Pancreas (tissue), 10 donors: ENCODE data around the gene COMMD1. TPM values are rescaled to one million over a fixed set of nuclear protein-coding genes. Genes with fewer than 3 reads are reported as not detected.
"Not testable (repeated sequence)": the region's sequence is repeated elsewhere in the genome, so short reads cannot be mapped to it uniquely, and the experiment has no call there.

Experiments used
- ATAC-seq, 4 donors: fragments of 200-7000 bp; cut with Tn5 transposase; one replicate each; pipeline versions ENCODE4 v1.8.0 to v1.9.1; 2020; ENCODE audit warnings: mild to moderate bottlenecking in 4 of 4, moderate library complexity in 4 of 4
- DNase-seq, 6 donors: peaks; one replicate each; pipeline ENCODE4 v3.0.0-alpha.2; 2020
- FAIRE-seq: peaks from 2 replicates; lab custom pipeline; 2012; peaks lifted over from hg19 to GRCh38; lab: Jason Lieb, UNC
- H3K27ac ChIP-seq, 4 donors: fragments of 200-600 bp; sonication (generic); 1 replicate in 3 of 4; 2 replicates in 1 of 4; pipeline versions ENCODE4 v1.5.0 to v1.8.0; 2020
- H3K27me3 ChIP-seq, 4 donors: fragments of 200-600 bp; one replicate each; pipeline ENCODE4 v1.8.0; 2021
- H3K36me3 ChIP-seq, 3 donors: fragments of 200-600 bp; sonication (generic) in 1 of 3; one replicate each; pipeline versions ENCODE4 v1.5.0 to v1.8.0; 2020 to 2021
- H3K4me1 ChIP-seq, 3 donors: fragments of 200-600 bp; one replicate each; pipeline ENCODE4 v1.8.0; 2021
- H3K4me3 ChIP-seq, 4 donors: fragments of 200-600 bp; sonication (generic) in 2 of 4; one replicate each; pipeline versions ENCODE4 v1.5.0 to v1.8.0; 2020 to 2021
- H3K9me3 ChIP-seq, 4 donors: fragments of 200-600 bp; one replicate each; pipeline ENCODE4 v1.8.0; 2021
- WGBS, 2 donors: extraction: QIAGEN DNeasy Blood & Tissue Kit; methylation state at CpG; one replicate each; pipeline ENCODE4 v1.1.7; 2013; 5-methylcytosine and 5-hydroxymethylcytosine counted together
- intact Hi-C, 3 donors: fragments of 100-400 bp; cut with DNase I; formaldehyde crosslinking; loops; one replicate each; pipeline versions ENCODE4 v1.11.1 to v1.14.2; 2022
- polyA plus RNA-seq, 2 donors: library from polyadenylated mRNA; stranded (reverse); fragments of 200-250 nt; gene quantifications; one replicate each; pipeline ENCODE4 v1.2.3, GENCODE V29; 2013
- total RNA-seq, 6 donors: library from RNA; stranded (reverse); fragmentation: NEBNext Ultra II Directional in 4 of 6; extraction: Animal tissue kit (Norgen Biotek cat#: 25700) in 4 of 6; gene quantifications; one replicate each; pipeline versions ENCODE4 v1.2.1 to v1.2.4, GENCODE V29; 2021 to 2023
- TF ChIP-seq, protein P1 (sequence below), 4 donors: fragments of 200-600 bp; sonication (generic) in 3 of 4; IDR thresholded peaks; one replicate each; pipeline versions ENCODE4 v1.5.0 to v1.8.0; 2021; ENCODE audit warnings: antibody characterized with exemption in 4 of 4
- donor health status: healthy with polysubstance abuse.
- donor health status: DM: no; HTN: no; CAD: no; lungs with moderate emphysema.
- donor health status: DM: no; HTN: no; CAD: no.
- donor health status: control.
- donor health status: control.
- donor health status: Bipolar disorder and iron deficiency.
- donor health status: DM: yes; HTN: yes; CAD: no.
- donor health status: DM: no; HTN: no; CAD: no.
- donor health status: DM: no; HTN: no; CAD: no.
- donor health status: DM: yes; HTN: yes; CAD: no.

COMMD1 gene
- total and polyA plus RNA-seq, 8 donors: 9.3 to 27.0 (median 15.8) TPM

DNA sequence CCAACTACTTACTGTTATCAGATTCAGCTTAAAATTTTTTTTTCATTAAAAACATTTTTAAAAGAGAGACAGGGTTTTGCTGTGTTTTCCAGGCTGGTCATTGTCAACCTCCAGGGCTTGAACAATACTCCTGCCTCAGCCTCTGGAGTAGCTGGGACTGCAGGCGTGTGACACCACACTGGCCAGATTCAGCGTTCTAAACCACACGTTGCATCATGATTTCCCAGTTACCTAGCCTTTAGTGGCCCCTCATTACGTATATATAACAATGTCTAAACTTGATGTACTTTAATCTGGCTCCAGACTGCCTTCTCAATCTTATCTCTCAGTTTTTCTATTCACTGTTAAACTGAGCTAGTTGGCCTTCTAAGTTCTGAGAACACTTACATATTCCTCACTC, 89.6 kb downstream of the COMMD1 start:
- no peak for FAIRE-seq
- no peaks in the 10 kb centered on the region for H3K4me1 ChIP-seq
- H3K27me3 ChIP-seq: no peaks in the 10 kb centered on the region
- no peak overlapping the region for H3K27ac ChIP-seq
- no peaks in the 10 kb centered on the region for H3K36me3 ChIP-seq
- H3K9me3 ChIP-seq: no peaks in the 10 kb centered on the region
- H3K4me3 ChIP-seq: no peak overlapping the region
- TF ChIP-seq, protein P1, sequence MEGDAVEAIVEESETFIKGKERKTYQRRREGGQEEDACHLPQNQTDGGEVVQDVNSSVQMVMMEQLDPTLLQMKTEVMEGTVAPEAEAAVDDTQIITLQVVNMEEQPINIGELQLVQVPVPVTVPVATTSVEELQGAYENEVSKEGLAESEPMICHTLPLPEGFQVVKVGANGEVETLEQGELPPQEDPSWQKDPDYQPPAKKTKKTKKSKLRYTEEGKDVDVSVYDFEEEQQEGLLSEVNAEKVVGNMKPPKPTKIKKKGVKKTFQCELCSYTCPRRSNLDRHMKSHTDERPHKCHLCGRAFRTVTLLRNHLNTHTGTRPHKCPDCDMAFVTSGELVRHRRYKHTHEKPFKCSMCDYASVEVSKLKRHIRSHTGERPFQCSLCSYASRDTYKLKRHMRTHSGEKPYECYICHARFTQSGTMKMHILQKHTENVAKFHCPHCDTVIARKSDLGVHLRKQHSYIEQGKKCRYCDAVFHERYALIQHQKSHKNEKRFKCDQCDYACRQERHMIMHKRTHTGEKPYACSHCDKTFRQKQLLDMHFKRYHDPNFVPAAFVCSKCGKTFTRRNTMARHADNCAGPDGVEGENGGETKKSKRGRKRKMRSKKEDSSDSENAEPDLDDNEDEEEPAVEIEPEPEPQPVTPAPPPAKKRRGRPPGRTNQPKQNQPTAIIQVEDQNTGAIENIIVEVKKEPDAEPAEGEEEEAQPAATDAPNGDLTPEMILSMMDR (IDR thresholded peaks at IDR 0.05): no peak
- no peak for DNase-seq
- ATAC-seq: no peak
- intact Hi-C loops: no loop called here
- WGBS, 2 donors: 68 to 73% methylated on average over 4 of the region's 4 CpGs

DNA sequence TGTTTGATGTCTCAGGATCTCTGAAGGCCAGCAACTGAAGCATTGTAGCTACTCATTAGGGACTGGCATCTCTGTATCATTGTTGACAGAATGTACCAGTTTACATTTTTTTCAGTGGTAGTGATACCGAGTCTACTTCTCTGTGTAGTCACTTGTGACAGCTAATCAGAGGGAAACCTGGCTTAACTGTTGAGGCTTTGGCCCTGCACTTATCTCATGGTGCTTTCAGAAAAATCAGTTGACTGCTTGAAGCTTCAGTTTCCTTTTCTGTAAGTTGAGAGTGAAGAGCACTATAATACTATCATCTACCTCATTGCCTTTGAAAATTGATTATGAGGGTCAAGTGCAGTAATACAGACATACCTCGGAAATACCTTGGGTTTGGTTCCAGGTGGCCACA, 90.0 kb downstream of the COMMD1 start:
- ATAC-seq (no peak), DNase-seq (no peak), FAIRE-seq (no peak)
- TF ChIP-seq, protein P1 (IDR thresholded peaks at IDR 0.05): no peak
- H3K27me3 ChIP-seq: no peaks in the 10 kb centered on the region
- WGBS, 2 donors: 55 to 65% methylated on average over 2 of the region's 2 CpGs
- no peak overlapping the region for H3K4me3 ChIP-seq
- no peaks in the 10 kb centered on the region for H3K36me3 ChIP-seq
- no peak overlapping the region for H3K27ac ChIP-seq
- no peaks in the 10 kb centered on the region for H3K4me1 ChIP-seq
- intact Hi-C loops: no loop called here
- no peaks in the 10 kb centered on the region for H3K9me3 ChIP-seq

DNA sequence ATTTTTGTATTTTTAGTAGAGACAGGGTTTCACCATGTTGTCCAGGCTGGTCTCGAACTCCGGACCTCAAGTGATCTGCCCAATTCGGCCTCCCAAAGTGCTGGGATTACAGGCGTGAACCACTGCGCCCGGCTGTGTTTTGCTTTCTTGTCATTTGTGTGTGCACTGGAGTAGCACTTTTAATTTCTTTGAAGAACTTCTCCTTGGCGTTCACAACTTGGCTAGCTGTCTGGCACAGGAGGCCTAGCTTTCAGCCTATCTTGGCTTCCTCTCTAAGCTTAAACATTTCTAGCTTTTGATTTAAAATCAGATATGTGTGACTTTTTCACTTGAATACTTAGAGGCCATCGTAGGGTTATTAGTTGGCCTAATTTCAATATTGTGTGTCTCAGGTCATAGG, 93.0 kb downstream of the COMMD1 start:
- Histone ChIP-seq H3K27ac (no peak overlapping the region), H3K4me1 (no peaks in the 10 kb centered on the region), H3K9me3 (no peaks in the 10 kb centered on the region), H3K4me3 (no peak overlapping the region), H3K36me3 (no peaks in the 10 kb centered on the region), H3K27me3 (no peaks in the 10 kb centered on the region)
- WGBS, 2 donors: 88 to 90% methylated on average over 8 of the region's 8 CpGs
- intact Hi-C loops: no loop called here
- TF ChIP-seq, protein P1 (IDR thresholded peaks at IDR 0.05): no peak
- no peak for ATAC-seq
- FAIRE-seq: no peak
- no peak for DNase-seq

GRCh38 chr2:62000538-62000937, 95.1 kb downstream of the COMMD1 start:
- H3K4me3 ChIP-seq: no peak overlapping the region
- intact Hi-C loops: no loop called here
- peaks cover 0 to 8% (median 0%) of the 10 kb centered on the region in 3 donors for H3K36me3 ChIP-seq
- 87 to 97% methylated on average over 5 of the region's 5 CpGs for WGBS, 2 donors
- H3K27ac ChIP-seq: no peak overlapping the region
- no peak for FAIRE-seq
- TF ChIP-seq, protein P1 (IDR thresholded peaks at IDR 0.05): no peak
- no peaks in the 10 kb centered on the region for H3K4me1 ChIP-seq
- H3K27me3 ChIP-seq: no peaks in the 10 kb centered on the region
- no peaks in the 10 kb centered on the region for H3K9me3 ChIP-seq
- no peak for DNase-seq
- ATAC-seq: no peak

DNA sequence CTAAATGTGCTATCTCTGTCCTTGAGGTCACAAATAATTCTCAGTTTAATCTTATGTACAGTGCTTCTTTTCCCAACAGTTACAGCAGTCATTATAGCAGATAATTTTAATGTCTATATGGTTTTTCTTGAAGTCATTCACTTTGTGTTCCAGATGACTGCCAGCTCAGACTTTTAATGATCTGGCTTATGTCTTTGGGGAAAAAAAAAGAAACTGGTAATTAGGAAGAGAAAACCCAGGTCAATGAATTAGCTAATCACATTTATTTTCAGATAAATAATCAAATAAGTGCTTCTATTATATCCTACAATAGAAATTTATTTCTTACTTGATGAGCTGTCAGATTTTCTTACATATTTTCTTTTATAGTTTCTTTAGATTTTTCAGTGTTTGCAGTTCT, 96.0 kb downstream of the COMMD1 start:
- TF ChIP-seq, protein P1 (IDR thresholded peaks at IDR 0.05): no peak
- Histone ChIP-seq H3K27me3 (no peaks in the 10 kb centered on the region), H3K4me3 (no peak overlapping the region), H3K9me3 (no peaks in the 10 kb centered on the region), H3K36me3 (peaks cover 0 to 8% (median 0%) of the 10 kb centered on the region in 3 donors), H3K27ac (no peak overlapping the region), H3K4me1 (no peaks in the 10 kb centered on the region)
- DNase-seq (no peak), ATAC-seq (no peak), FAIRE-seq (no peak)
- intact Hi-C loops: no loop called here

DNA sequence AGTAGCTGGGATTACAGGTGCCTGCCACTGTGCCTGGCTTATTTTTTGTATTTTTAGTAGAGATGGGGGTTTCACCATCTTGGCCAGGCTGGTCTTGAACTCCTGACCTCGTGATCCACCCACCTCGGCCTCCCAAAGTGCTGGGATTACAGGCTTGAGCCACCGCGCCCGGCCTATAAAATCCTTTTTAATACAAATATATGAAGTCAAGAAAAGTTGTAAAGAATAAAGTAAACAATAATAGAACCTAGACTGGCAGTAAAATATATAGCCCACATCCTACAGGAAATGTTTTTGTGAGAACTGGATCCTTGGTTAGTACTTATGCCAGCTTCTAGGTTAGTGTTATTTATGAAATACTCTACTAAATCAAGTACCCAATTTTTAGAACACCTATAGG, 99.0 kb downstream of the COMMD1 start:
- H3K4me1 ChIP-seq, H3K36me3 ChIP-seq, H3K9me3 ChIP-seq, DNase-seq, H3K27ac ChIP-seq, H3K27me3 ChIP-seq, ATAC-seq, FAIRE-seq, H3K4me3 ChIP-seq, intact Hi-C loops: not testable (repeated sequence)
- WGBS, 2 donors: 95 to 97% methylated on average over 5 of the region's 5 CpGs
